GM18858 (cell line): ENCODE results near the gene ITPR1.

Experiments
- ATAC-seq: cut with Tn5 transposase; IDR thresholded peaks from one replicate; pipeline ENCODE4 v1.9.1; 2021; ENCODE audit not compliant: unreplicated experiment

ITPR1 gene

GRCh38 chr3:4564928-4565586 is 71.9 kb downstream of the ITPR1 start:
- no peak for ATAC-seq

- ATAC-seq = no peak
These were observed 72.8 kb downstream of the ITPR1 start for GRCh38 chr3:4565809-4566501.

- no peak for ATAC-seq
These were observed 75.7 kb downstream of the ITPR1 start for GRCh38 chr3:4568841-4569240.

- ATAC-seq = no peak
These were observed 77.9 kb downstream of the ITPR1 start for GRCh38 chr3:4570840-4571621.

GRCh38 chr3:4571690-4572334 is 78.7 kb downstream of the ITPR1 start:
- no peak for ATAC-seq

- no peak for ATAC-seq
These were observed 80.0 kb downstream of the ITPR1 start for GRCh38 chr3:4573153-4573552.

GRCh38 chr3:4574426-4574965 is 81.3 kb downstream of the ITPR1 start:
- ATAC-seq = no peak

- no peak for ATAC-seq
These were observed 82.2 kb downstream of the ITPR1 start for GRCh38 chr3:4575381-4575780.

- ATAC-seq = no peak
These were observed 84.6 kb downstream of the ITPR1 start for GRCh38 chr3:4577721-4578120.

- ATAC-seq = no peak
These were observed 87.4 kb downstream of the ITPR1 start for GRCh38 chr3:4580346-4581123.

GRCh38 chr3:4581124-4581424 is 87.9 kb downstream of the ITPR1 start:
- ATAC-seq = no peak

GRCh38 chr3:4581498-4581897 is 88.3 kb downstream of the ITPR1 start:
- ATAC-seq = no peak

- no peak for ATAC-seq
These were observed 88.9 kb downstream of the ITPR1 start for GRCh38 chr3:4581920-4582611.

GRCh38 chr3:4582624-4583023 is 89.5 kb downstream of the ITPR1 start:
- ATAC-seq = no peak

GRCh38 chr3:4583416-4583815 is 90.3 kb downstream of the ITPR1 start:
- no peak for ATAC-seq

GRCh38 chr3:4584456-4585249 is 91.5 kb downstream of the ITPR1 start:
- ATAC-seq = peak; percentile 40

- ATAC-seq = no peak
These were observed 93.2 kb downstream of the ITPR1 start for GRCh38 chr3:4586381-4586780.

GRCh38 chr3:4587061-4587837 is 94.1 kb downstream of the ITPR1 start:
- ATAC-seq = no peak

- no peak for ATAC-seq
These were observed 94.6 kb downstream of the ITPR1 start for GRCh38 chr3:4587838-4588105.
